OCI-LY7 (cell line): ENCODE data around the gene GDNF. TPM values are rescaled to one million over a fixed set of nuclear protein-coding genes. Genes with fewer than 3 reads are reported as not detected.

Experiments
- Bru-seq: library from RNA; stranded (reverse); fragments of 400-500 nt; gene quantifications from one replicate; lab custom pipeline; 2021; lab: Mats Ljungman, UMichigan
- BruChase-seq, 2 experiments: library from RNA; stranded (reverse); fragments of 400-500 nt; gene quantifications; one replicate each; lab custom pipeline; 2021; lab: Mats Ljungman, UMichigan
- BruUV-seq: library from RNA; stranded (reverse); fragments of 400-500 nt; replicated peaks from 2 replicates; lab custom pipeline; 2021; lab: Mats Ljungman, UMichigan
- CTCF ChIA-PET: fragments of 300-600 bp; sonication (Branson Sonifier 250); formaldehyde crosslinking; loops from one replicate; lab custom pipeline; 2022; ENCODE audit warnings: antibody characterized with exemption; ENCODE audit not compliant: unreplicated experiment; lab: Charles Lee
- POLR2A ChIA-PET: fragments of 300-600 bp; sonication (Branson Sonifier 250); formaldehyde crosslinking; loops from one replicate; lab custom pipeline; 2022; ENCODE audit warnings: antibody characterized with exemption; lab: Charles Lee
- DNase-seq: peaks from one replicate; pipeline ENCODE4 v3.0.0-alpha.2; 2015; ENCODE audit warnings: low spot score
- H2AFZ ChIP-seq: fragments of 200-600 bp; sonication (generic), shearing (Covaris generic); 2 replicates; pipeline ENCODE4 v1.6.1; 2014; ENCODE audit warnings: mild to moderate bottlenecking, antibody characterized with exemption, low read length, moderate library complexity
- H3K27ac ChIP-seq: fragments of 200-600 bp; sonication (generic); 2 replicates; pipeline ENCODE4 v1.5.1; 2014; ENCODE audit warnings: mixed run types, low read depth, mild to moderate bottlenecking, moderate library complexity, low read length, inconsistent platforms; ENCODE audit not compliant: poor library complexity, severe bottlenecking
- H3K36me3 ChIP-seq: fragments of 200-600 bp; sonication (generic); 2 replicates; pipeline ENCODE4 v1.6.1; 2014; ENCODE audit warnings: mild to moderate bottlenecking, antibody characterized with exemption, low read length, moderate library complexity, mixed read lengths; ENCODE audit not compliant: insufficient read depth
- H3K4me1 ChIP-seq: fragments of 200-600 bp; sonication (generic); 2 replicates; pipeline ENCODE4 v1.5.1; 2014; ENCODE audit warnings: mild to moderate bottlenecking, low read length; ENCODE audit not compliant: insufficient read depth, poor library complexity, severe bottlenecking
- H3K4me2 ChIP-seq: fragments of 200-600 bp; sonication (generic); 2 replicates; pipeline ENCODE4 v1.6.1; 2014; ENCODE audit warnings: mild to moderate bottlenecking, low read length
- H3K4me3 ChIP-seq: fragments of 200-600 bp; sonication (generic); 2 replicates; pipeline ENCODE4 v1.5.1; 2014; ENCODE audit warnings: mild to moderate bottlenecking, low read depth, low read length; ENCODE audit not compliant: poor library complexity, severe bottlenecking
- H3K79me2 ChIP-seq: fragments of 200-600 bp; sonication (generic); 2 replicates; pipeline ENCODE4 v1.6.1; 2016; ENCODE audit warnings: low read depth, mild to moderate bottlenecking, low read length, moderate library complexity, mixed read lengths; ENCODE audit not compliant: insufficient read depth
- H3K9me2 ChIP-seq: fragments of 200-600 bp; sonication (generic); 2 replicates; pipeline ENCODE4 v1.6.1; 2016; ENCODE audit warnings: mild to moderate bottlenecking, low read length, mixed read lengths; ENCODE audit not compliant: insufficient read depth
- H3K9me3 ChIP-seq: fragments of 200-600 bp; sonication (generic); 2 replicates; pipeline ENCODE4 v1.6.1; 2014; ENCODE audit warnings: mild to moderate bottlenecking, mixed run types, low read length, mixed read lengths
- H4K20me1 ChIP-seq: fragments of 200-600 bp; sonication (generic); 2 replicates; pipeline ENCODE4 v1.6.1; 2014; ENCODE audit warnings: mild to moderate bottlenecking, antibody characterized with exemption, low read length, moderate library complexity, mixed read lengths; ENCODE audit not compliant: insufficient read depth
- CTCF ChIP-seq: fragments of 200-600 bp; sonication (generic); conservative IDR thresholded peaks from 2 replicates; pipeline ENCODE4 v1.5.1; 2014; ENCODE audit warnings: mild to moderate bottlenecking, antibody characterized with exemption, low read length, moderate library complexity, mixed read lengths
- EZH2phosphoT487 ChIP-seq: fragments of 200-600 bp; sonication (generic); IDR thresholded peaks from 2 replicates; pipeline ENCODE4 v1.6.1; 2018; ENCODE audit warnings: low read depth, borderline replicate concordance, mild to moderate bottlenecking, mixed run types, antibody characterized with exemption, low read length, moderate library complexity, mixed read lengths
- intact Hi-C: fragments of 100-400 bp; cut with micrococcal nuclease; formaldehyde crosslinking; loops from one replicate; pipeline ENCODE4 v1.10.0; 2022; ENCODE audit not compliant: unreplicated experiment
- long read RNA-seq: library from polyadenylated mRNA; stranded (forward); transcript quantifications from one replicate; pipeline ENCODE4 v2.0.0, GENCODE V29; 2022
- total RNA-seq, 2 experiments: library from RNA; depleted of rRNA in 1 of 2; stranded (reverse); fragments of >200 nt in 1 of 2; shearing (Covaris generic) in 1 of 2; gene quantifications; 2 replicates each; pipeline ENCODE4 v1.2.3, GENCODE V29; 2014 to 2022

The GDNF gene
- total RNA-seq (2014; rRNA removed; shearing (Covaris generic)), result 0.03 TPM in 1 of 2 replicates, not detected in the other
- total RNA-seq (2022), result not detected in 2 replicates
- Bru-seq, nascent RNA, result not detected
- not detected for BruChase-seq, experiment 1, labeled RNA remaining after a 6-hour chase
- not detected for BruChase-seq, experiment 2, labeled RNA remaining after a 2-hour chase
- long read RNA-seq, result 0 reads

- no peaks in the 10 kb centered on the region for H3K79me2 ChIP-seq
- no TSS peak for BruUV-seq
- intact Hi-C loops, result no loop called here
- H3K9me2 ChIP-seq, result no peaks in the 10 kb centered on the region
- no peak within 1 kb of the TSS for H2AFZ ChIP-seq
- H3K36me3 ChIP-seq, result no peaks in the 10 kb centered on the region
- no peak for DNase-seq
- no peaks in the 10 kb centered on the region for H4K20me1 ChIP-seq
- H3K4me1 ChIP-seq, result no peaks in the 10 kb centered on the region
- no peak within 1 kb of the TSS for H3K4me2 ChIP-seq
- CTCF ChIA-PET, result no interaction called here
- no peaks in the 10 kb centered on the region for H3K9me3 ChIP-seq
- no peak within 1 kb of the TSS for H3K27ac ChIP-seq
- POLR2A ChIA-PET, result no interaction called here
- no peak within 1 kb of the TSS for H3K4me3 ChIP-seq
- no peak for TF ChIP-seq EZH2phosphoT487
- TF ChIP-seq CTCF, result no peak
These were observed at the start of gene GDNF for GRCh38 chr5:37839407-37840052. TSS of gene GDNF (minus strand) at chr5:37840041. CDS start at chr5:37834796, 5,245 bp downstream.

- ChIA-PET POLR2A (no interaction called here), CTCF (no interaction called here)
- Histone ChIP-seq H3K9me3 (no peaks in the 10 kb centered on the region), H3K4me3 (no peak overlapping the region), H3K36me3 (no peaks in the 10 kb centered on the region), H3K4me2 (no peak overlapping the region), H2AFZ (no peak overlapping the region), H4K20me1 (no peaks in the 10 kb centered on the region), H3K79me2 (no peaks in the 10 kb centered on the region), H3K27ac (no peak overlapping the region), H3K9me2 (no peaks in the 10 kb centered on the region), H3K4me1 (no peaks in the 10 kb centered on the region)
- TF ChIP-seq EZH2phosphoT487, result no peak
- no peak for TF ChIP-seq CTCF
- BruUV-seq, result no TSS peak
- no peak for DNase-seq
- intact Hi-C loops, result no loop called here
These were observed 48.6 kb upstream of the GDNF start for GRCh38 chr5:37888476-37888875.
